ENCODE measurements around the gene NAV3. TPM values are rescaled to one million over a fixed set of nuclear protein-coding genes. Genes with fewer than 3 reads are reported as not detected.

Gene NAV3
- total and polyA plus RNA-seq, 2 of the 4 experiments (the other 2 are of a cell fraction): 25.5 to 106 TPM

- no peak for ATAC-seq (ENCODE audit: low read depth)
- Histone ChIP-seq H3K27me3 (ENCODE audit: control insufficient read depth, insufficient read depth, low read length) (no peaks in the 10 kb centered on the region), H3K14ac (replicated peaks; ENCODE audit: low read depth, low read length) (no peak overlapping the region), H3K9ac (ENCODE audit: low read depth, low read length) (no peak overlapping the region), H3K56ac (ENCODE audit: extremely low read depth, insufficient read depth, low read length) (no peak overlapping the region), H3K18ac (ENCODE audit: low read depth, low read length) (peak overlapping the region; percentile 36; the same call in 1 of the 2 replicates), H3K36me3 (ENCODE audit: control insufficient read depth, insufficient read depth, low read length) (no peaks in the 10 kb centered on the region), H3K9me1 (ENCODE audit: insufficient read depth, low read length) (peaks cover 2% of the 10 kb centered on the region), H4K8ac (ENCODE audit: low read depth in 2 of 2, low read length in 2 of 2) (peak overlapping the region in 1 of 2 experiments; percentile 42; a peak in 1 of 4 replicates), H3K9me3 (ENCODE audit: control insufficient read depth, insufficient read depth, low read length) (no peaks in the 10 kb centered on the region), H3K4me2 (ENCODE audit: low read depth, low read length) (no peak overlapping the region; the same call in 1 of the 2 replicates), H4K91ac (ENCODE audit: insufficient read depth, low read depth, low read length) (no peak overlapping the region), H2BK15ac (ENCODE audit: low read depth, low read length) (no peak overlapping the region), H3K4me1 (ENCODE audit: control insufficient read depth, insufficient read depth, low read length) (peaks cover 2% of the 10 kb centered on the region; the same call in 1 of the 2 replicates), H3K23ac (ENCODE audit: low read depth, low read length) (no peak overlapping the region), H4K5ac (ENCODE audit: low read depth, low read length) (no peak overlapping the region), H3K4me3 (ENCODE audit: insufficient read depth, low read depth, low read length) (no peak overlapping the region), H2AFZ (replicated peaks; ENCODE audit: low read length, poor library complexity) (no peak overlapping the region), H2AK9ac (replicated peaks; ENCODE audit: low read depth, low read length, poor library complexity) (no peak overlapping the region), H4K20me1 (ENCODE audit: insufficient read depth, low read length) (no peaks in the 10 kb centered on the region), H3K79me1 (ENCODE audit: low read depth in 1 of 2, low read length in 2 of 2) (peaks cover 3 to 30% of the 10 kb centered on the region in 2 experiments; a peak in 3 of 4 replicates), H2BK5ac (ENCODE audit: low read depth, low read length, poor library complexity, severe bottlenecking) (no peak overlapping the region), H3K27ac (ENCODE audit: insufficient read depth, low read length) (no peak overlapping the region), H2BK20ac (ENCODE audit: low read depth, low read length) (no peak overlapping the region), H3K4ac (ENCODE audit: low read depth, low read length) (no peak overlapping the region), H2AK5ac (ENCODE audit: low read depth, low read length) (no peak overlapping the region), H2BK120ac (ENCODE audit: low read depth, low read length) (no peak overlapping the region)
- no TSS peak for BruUV-seq (replicated peaks)
- dilution Hi-C loops (cut with HindIII; ENCODE audit: low sequenced_read_pairs, unreplicated experiment) (no loop called here), in situ Hi-C loops (cut with MboI; ENCODE audit: low sequenced_read_pairs) (no loop called here), intact Hi-C loops (cut with micrococcal nuclease) (no loop called here)
- ChIA-PET POLR2A (ENCODE audit: unreplicated experiment) (no interaction called here), CTCF (interaction anchor here (1.1 to 1.5 kb wide), 2 partner anchors 10 to 130 kb away, joined by 3 to 4 read pairs; no protein-coding TSS in a partner anchor)
- WGBS, 2 experiments (ENCODE audit: extremely low coverage in 2 of 2, insufficient read length in 1 of 2): no CpG with 5 or more reads among the region's 1 CpG
- peak; percentile 19 for DNase-seq
- TF ChIP-seq CEBPB (IDR thresholded peaks at IDR 0.05; ENCODE audit: low read depth, low read length) (no peak), MAFK (IDR thresholded peaks at IDR 0.05; ENCODE audit: low read depth, low read length) (no peak), NFE2L2 (IDR thresholded peaks at IDR 0.05; ENCODE audit: low read depth, low read length) (no peak)
Observed at GRCh38 chr12:78087363-78087675, 256.6 kb downstream of the NAV3 start.

All from IMR-90 (cell line).